ENCODE results near the gene IFITM10. TPM values are rescaled to one million over a fixed set of nuclear protein-coding genes. Genes with fewer than 3 reads are reported as not detected.

Gene IFITM10
- total and polyA plus RNA-seq, 2 donors (not counting 1 experiment from before 2014, with no cell fraction given): 0.09 to 1.7 TPM

DNA sequence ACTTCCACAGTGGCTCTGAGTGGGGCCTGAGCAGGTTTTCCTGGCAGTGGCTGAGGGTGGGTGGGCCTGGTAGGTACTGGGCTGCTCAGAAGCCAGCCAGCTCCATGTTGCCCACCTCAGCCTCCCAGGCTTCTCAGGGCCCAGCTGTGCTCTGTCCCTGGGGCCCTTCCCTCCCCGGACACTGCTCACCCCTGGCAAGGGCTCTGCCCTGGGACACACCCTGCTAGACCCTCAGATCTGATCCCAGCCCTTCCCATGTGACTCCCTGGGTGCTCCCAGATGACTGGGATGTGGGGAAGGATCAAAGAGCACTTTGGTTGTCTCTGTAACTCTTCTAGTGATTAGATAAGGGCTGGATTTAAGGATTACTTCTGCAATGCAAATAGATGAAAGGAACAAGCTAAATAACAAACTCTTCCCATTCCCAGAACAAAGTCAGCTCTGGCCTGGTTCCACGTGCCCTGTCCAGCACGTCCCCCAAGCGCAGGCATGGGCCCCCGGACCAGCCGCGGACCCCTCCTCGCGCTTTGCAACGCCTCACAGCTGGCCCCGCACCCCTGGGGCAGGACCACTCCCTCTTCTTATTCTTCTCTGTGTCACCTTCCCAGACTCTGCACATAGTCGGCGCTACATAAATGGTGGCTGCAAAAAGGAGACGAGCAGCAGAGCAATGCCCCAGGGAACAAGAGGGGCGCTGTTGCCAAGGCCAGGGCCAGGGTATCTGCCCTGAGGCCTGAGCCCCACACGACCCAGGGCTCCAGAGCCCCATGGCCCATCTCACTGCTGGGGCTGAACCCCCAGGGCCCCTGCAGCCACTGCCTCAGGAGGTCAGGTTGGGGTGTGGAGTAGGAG is 59.1 kb downstream of the IFITM10 start:
- Histone ChIP-seq H3K36me3 (replicated peaks in 1 of 2; ENCODE audit: control extremely low read depth in 1 of 2, control insufficient read depth in 1 of 2, extremely low read depth in 1 of 2, insufficient read depth in 2 of 2, low read length in 1 of 2) (no peaks in the 10 kb centered on the region), H3K79me2 (ENCODE audit: control insufficient read depth, insufficient read depth, low read length) (no peaks in the 10 kb centered on the region), H3K4me2 (replicated peaks; ENCODE audit: low read depth, low read length, poor library complexity, severe bottlenecking) (no peak overlapping the region), H3K9me3 (ENCODE audit: control extremely low read depth in 1 of 3, control insufficient read depth in 2 of 3, insufficient read depth in 1 of 3, low read length in 2 of 3) (no peaks in the 10 kb centered on the region), H3K9ac (ENCODE audit: low read length) (no peak overlapping the region), H3K27me3 (replicated peaks in 1 of 4; ENCODE audit: control extremely low read depth in 1 of 4, control insufficient read depth in 3 of 4, insufficient read depth in 4 of 4, low read length in 3 of 4) (peaks cover 0 to 48% (median 6%) of the 10 kb centered on the region in 4 experiments), H3K4me1 (ENCODE audit: control insufficient read depth in 2 of 2, insufficient read depth in 2 of 2, low read length in 2 of 2) (peaks cover 8 to 14% of the 10 kb centered on the region in 2 donors), H2AFZ (ENCODE audit: insufficient read depth, low read depth, low read length, poor library complexity, severe bottlenecking) (no peak overlapping the region), H3K27ac (ENCODE audit: low read length in 2 of 2) (no peak overlapping the region), H4K20me1 (ENCODE audit: control insufficient read depth, insufficient read depth, low read length, poor library complexity, severe bottlenecking) (no peaks in the 10 kb centered on the region), H3K4me3 (ENCODE audit: control extremely low read depth in 1 of 5, extremely low read depth in 1 of 5, insufficient read depth in 1 of 5, low read depth in 2 of 5, low read length in 4 of 5) (no peak overlapping the region)
- WGBS (ENCODE audit: insufficient coverage): 90% methylated on average over 15 of the region's 16 CpGs
- intact Hi-C loops (cut with micrococcal nuclease): loop anchor here (5.0 kb wide), 1 partner anchor 39 kb away; no protein-coding TSS in a partner anchor
- ChIA-PET CTCF (interaction anchor here (1.3 to 6.4 kb wide), 8 partner anchors 38 to 730 kb away, joined by 3 to 394 read pairs (median 26); partner anchors contain the start of gene SYT8), POLR2A (no interaction called here)
- Mint-ChIP-seq H3K4me1 (peaks cover 5% of the 10 kb centered on the region), H3K9me3 (ENCODE audit: insufficient read depth) (no peaks in the 10 kb centered on the region), H3K4me3 (no peak overlapping the region), H3K27me3 (peaks cover 33% of the 10 kb centered on the region), H3K27ac (no peak overlapping the region)
- no peak for TF ChIP-seq EZH2 (IDR thresholded peaks at IDR 0.05; ENCODE audit: borderline replicate concordance, insufficient read depth, low read depth, low read length, poor library complexity, severe bottlenecking)
- DNase-seq (no peak), ATAC-seq (ENCODE audit: low read depth) (no peak)

DNA sequence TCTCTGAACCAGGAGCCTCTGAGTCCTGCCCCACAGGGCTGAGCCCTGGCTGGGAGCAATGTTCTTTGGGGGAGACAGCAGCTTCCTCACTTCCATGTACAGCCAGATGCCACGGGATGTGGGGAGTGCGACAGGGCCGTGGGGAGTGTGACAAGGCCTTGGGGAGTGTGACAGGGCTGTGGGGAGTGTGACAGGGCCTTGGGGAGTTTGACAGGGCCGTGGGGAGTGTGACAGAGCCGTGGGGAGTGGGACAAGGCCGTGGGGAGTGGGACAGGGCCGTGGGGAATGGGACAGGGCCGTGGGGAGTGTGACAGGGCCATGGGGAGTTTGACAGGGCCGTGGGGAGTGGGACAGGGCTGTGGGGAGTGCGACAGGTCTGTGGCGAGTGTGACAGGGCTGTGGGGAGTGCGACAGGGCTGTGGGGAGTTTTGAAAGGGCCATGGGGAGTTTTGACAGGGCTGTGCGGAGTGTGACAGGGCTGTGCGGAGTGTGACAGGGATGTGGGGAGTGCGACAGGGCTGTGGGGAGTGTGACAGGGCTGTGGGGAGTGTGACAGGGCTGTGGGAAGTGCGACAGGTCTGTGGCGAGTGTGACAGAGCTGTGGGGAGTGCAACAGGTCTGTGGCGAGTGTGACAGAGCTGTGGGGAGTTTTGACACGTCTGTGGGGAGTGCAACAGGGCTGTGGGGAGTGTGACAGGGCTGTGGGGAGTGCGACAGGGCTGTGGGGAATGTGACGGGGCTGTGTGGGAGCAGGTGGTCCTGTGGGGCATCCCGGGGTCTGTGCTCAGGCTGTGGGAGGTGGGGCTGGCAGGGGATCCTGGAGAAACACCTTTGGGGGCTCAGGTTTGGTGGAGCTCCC is 60.0 kb downstream of the IFITM10 start:
- H3K4me3 Mint-ChIP-seq: no peak overlapping the region
- intact Hi-C loops (cut with micrococcal nuclease): loop anchor here (5.0 kb wide), 1 partner anchor 38 kb away; no protein-coding TSS in a partner anchor

More for the DNA sequence above, 60.0 kb downstream of the IFITM10 start:
- H2AFZ ChIP-seq (ENCODE audit: insufficient read depth, low read depth, low read length, poor library complexity, severe bottlenecking): no peak overlapping the region
- CTCF ChIA-PET: interaction anchor here (1.4 to 6.4 kb wide), 6 partner anchors 37 to 731 kb away, joined by 3 to 394 read pairs (median 125); partner anchors contain the start of gene SYT8
- no peaks in the 10 kb centered on the region for H4K20me1 ChIP-seq (ENCODE audit: control insufficient read depth, insufficient read depth, low read length, poor library complexity, severe bottlenecking)
- H3K36me3 ChIP-seq (replicated peaks in 1 of 2; ENCODE audit: control extremely low read depth in 1 of 2, control insufficient read depth in 1 of 2, extremely low read depth in 1 of 2, insufficient read depth in 2 of 2, low read length in 1 of 2): no peaks in the 10 kb centered on the region
- 65% methylated on average over 22 of the region's 22 CpGs for WGBS (ENCODE audit: insufficient coverage)
- no peaks in the 10 kb centered on the region for H3K9me3 ChIP-seq (ENCODE audit: control extremely low read depth in 1 of 3, control insufficient read depth in 2 of 3, insufficient read depth in 1 of 3, low read length in 2 of 3)
- H3K9me3 Mint-ChIP-seq (ENCODE audit: insufficient read depth): no peaks in the 10 kb centered on the region
- POLR2A ChIA-PET: no interaction called here
- H3K4me1 ChIP-seq (ENCODE audit: control insufficient read depth in 2 of 2, insufficient read depth in 2 of 2, low read length in 2 of 2): peaks cover 8 to 14% of the 10 kb centered on the region in 2 donors
- no peak overlapping the region for H3K27ac Mint-ChIP-seq
- DNase-seq (no peak), ATAC-seq (ENCODE audit: low read depth) (no peak)
- no peak overlapping the region for H3K27ac ChIP-seq (ENCODE audit: low read length in 2 of 2)
- no peaks in the 10 kb centered on the region for H3K79me2 ChIP-seq (ENCODE audit: control insufficient read depth, insufficient read depth, low read length)
- H3K4me1 Mint-ChIP-seq: peaks cover 5% of the 10 kb centered on the region
- peaks cover 25% of the 10 kb centered on the region for H3K27me3 Mint-ChIP-seq
- H3K9ac ChIP-seq (ENCODE audit: low read length): no peak overlapping the region
- no peak for TF ChIP-seq EZH2 (IDR thresholded peaks at IDR 0.05; ENCODE audit: borderline replicate concordance, insufficient read depth, low read depth, low read length, poor library complexity, severe bottlenecking)
- TF ChIP-seq, protein P1, sequence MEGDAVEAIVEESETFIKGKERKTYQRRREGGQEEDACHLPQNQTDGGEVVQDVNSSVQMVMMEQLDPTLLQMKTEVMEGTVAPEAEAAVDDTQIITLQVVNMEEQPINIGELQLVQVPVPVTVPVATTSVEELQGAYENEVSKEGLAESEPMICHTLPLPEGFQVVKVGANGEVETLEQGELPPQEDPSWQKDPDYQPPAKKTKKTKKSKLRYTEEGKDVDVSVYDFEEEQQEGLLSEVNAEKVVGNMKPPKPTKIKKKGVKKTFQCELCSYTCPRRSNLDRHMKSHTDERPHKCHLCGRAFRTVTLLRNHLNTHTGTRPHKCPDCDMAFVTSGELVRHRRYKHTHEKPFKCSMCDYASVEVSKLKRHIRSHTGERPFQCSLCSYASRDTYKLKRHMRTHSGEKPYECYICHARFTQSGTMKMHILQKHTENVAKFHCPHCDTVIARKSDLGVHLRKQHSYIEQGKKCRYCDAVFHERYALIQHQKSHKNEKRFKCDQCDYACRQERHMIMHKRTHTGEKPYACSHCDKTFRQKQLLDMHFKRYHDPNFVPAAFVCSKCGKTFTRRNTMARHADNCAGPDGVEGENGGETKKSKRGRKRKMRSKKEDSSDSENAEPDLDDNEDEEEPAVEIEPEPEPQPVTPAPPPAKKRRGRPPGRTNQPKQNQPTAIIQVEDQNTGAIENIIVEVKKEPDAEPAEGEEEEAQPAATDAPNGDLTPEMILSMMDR (IDR thresholded peaks at IDR 0.05): no peak
- H3K27me3 ChIP-seq (replicated peaks in 1 of 4; ENCODE audit: control extremely low read depth in 1 of 4, control insufficient read depth in 3 of 4, insufficient read depth in 4 of 4, low read length in 3 of 4): peaks cover 0 to 42% (median 5%) of the 10 kb centered on the region in 4 experiments
- H3K4me3 ChIP-seq (ENCODE audit: control extremely low read depth in 1 of 5, extremely low read depth in 1 of 5, insufficient read depth in 1 of 5, low read depth in 2 of 5, low read length in 4 of 5): no peak overlapping the region
- H3K4me2 ChIP-seq (replicated peaks; ENCODE audit: low read depth, low read length, poor library complexity, severe bottlenecking): no peak overlapping the region

Data from B cell (primary cell).